K562 (cell line): ENCODE results near the gene TREX2. TPM values are rescaled to one million over a fixed set of nuclear protein-coding genes. Genes with fewer than 3 reads are reported as not detected.

Experiments used
- BCLAF1 ChIP-seq, 2 experiments: fragments of 450-650 bp in 1 of 2; IDR thresholded peaks; 2 replicates each; pipeline ENCODE4 v1.6.1; 2011 to 2017; ENCODE audit warnings: low read depth in 2 of 2, antibody characterized with exemption in 1 of 2, borderline replicate concordance in 1 of 2, low read length in 1 of 2, mild to moderate bottlenecking in 1 of 2, mixed read lengths in 1 of 2; ENCODE audit not compliant: control insufficient read depth in 1 of 2
- ETV1 ChIP-seq: fragments of 450-650 bp; conservative IDR thresholded peaks from 2 replicates; pipeline ENCODE4 v1.6.1; 2016; ENCODE audit warnings: missing genetic modification characterization, control low read depth, low read depth, missing compliant biosample characterization
- NFIC ChIP-seq: fragments of 450-650 bp; IDR thresholded peaks from 2 replicates; pipeline ENCODE4 v1.6.1; 2017; ENCODE audit warnings: mild to moderate bottlenecking, inconsistent platforms
- RBM34 ChIP-seq: fragments of 200-400 bp; formaldehyde crosslinking; IDR thresholded peaks from 2 replicates; pipeline ENCODE4 v1.6.1; 2018; ENCODE audit warnings: low read length, borderline replicate concordance; ENCODE audit not compliant: insufficient read depth
- SIN3A ChIP-seq, 2 experiments: fragments of 150-350 bp in 1 of 2; IDR thresholded peaks; 2 replicates each; pipeline ENCODE4 v1.6.1; 2011 to 2016; ENCODE audit warnings: borderline replicate concordance in 2 of 2, low read depth in 2 of 2, low read length in 2 of 2, mild to moderate bottlenecking in 2 of 2, moderate library complexity in 2 of 2; ENCODE audit not compliant: control insufficient read depth in 1 of 2
- THRB ChIP-seq: fragments of 450-650 bp; formaldehyde crosslinking; conservative IDR thresholded peaks from 2 replicates; pipeline ENCODE4 v1.4.0; 2022; ENCODE audit warnings: mild to moderate bottlenecking, missing genetic modification characterization
- WHSC1 ChIP-seq: IDR thresholded peaks from one replicate; pipeline ENCODE4 v1.6.1; 2012; ENCODE audit warnings: low read length, control low read depth, inconsistent platforms
- ZBTB17 ChIP-seq: fragments of 450-650 bp; formaldehyde crosslinking; IDR thresholded peaks from 2 replicates; pipeline ENCODE4 v1.4.0; 2020; ENCODE audit warnings: mild to moderate bottlenecking
- ZFP1 ChIP-seq: fragments of 450-650 bp; formaldehyde crosslinking; IDR thresholded peaks from 2 replicates; pipeline ENCODE4 v1.4.0; 2020; ENCODE audit warnings: mild to moderate bottlenecking, mixed read lengths
- ZNF431 ChIP-seq: sonication (generic); formaldehyde crosslinking; IDR thresholded peaks from 2 replicates; pipeline ENCODE4 v1.8.0; 2022; ENCODE audit warnings: mild to moderate bottlenecking, missing genetic modification reagents
- polyA plus RNA-seq, 8 experiments: library from polyadenylated mRNA; depleted of rRNA in 4 of 8; stranded (reverse) in 5 of 8; unstranded in 3 of 8; fragments of >200 nt; fragmentation: Nextera tagmentation in 2 of 8; fragmentation: Illumina TruSeq in 1 of 8; extraction: Ambion mirVana in 2 of 8; extraction: Trizol in 1 of 8; gene quantifications; 2 replicates each; pipeline versions ENCODE4 v1.2.1 to v1.2.3, GENCODE V29; 2011 to 2014; ENCODE audit warnings: inconsistent platforms in 1 of 8, missing spikeins in 1 of 8
- total RNA-seq, 7 experiments: library from RNA; depleted of rRNA in 6 of 7; stranded (reverse); fragments of >200 nt in 6 of 7; fragmentation: Illumina TruSeq in 2 of 7; extraction: Trizol in 2 of 7; gene quantifications; 2 replicates each; pipeline versions ENCODE4 v1.2.1 to v1.2.3, GENCODE V29; 2011 to 2021; ENCODE audit warnings: low replicate concordance in 1 of 7

The TREX2 gene
- total and polyA plus RNA-seq, 9 of the 15 experiments (the other 6 are each of a cell fraction or from before 2014, with no cell fraction given): 0.07 to 1.5 (median 0.33) TPM; not detected in 2

- no peak for TF ChIP-seq BCLAF1 (IDR thresholded peaks at IDR 0.05; ENCODE audit: borderline replicate concordance in 1 of 2, control insufficient read depth in 1 of 2, low read depth in 2 of 2, low read length in 1 of 2)
- no peak for TF ChIP-seq ZBTB17 (CRISPR knock-in tag)
- TF ChIP-seq ZNF431 (CRISPR knock-in tag): no peak
- TF ChIP-seq RBM34: no peak
- TF ChIP-seq SIN3A (IDR thresholded peaks at IDR 0.05; ENCODE audit: borderline replicate concordance in 2 of 2, control insufficient read depth in 1 of 2, low read depth in 2 of 2, low read length in 2 of 2): no peak
- TF ChIP-seq NFIC: peak; percentile 34
- 0 out of 2 replicates have a peak, but pooled peaks have one; percentile 15 for TF ChIP-seq ETV1 (tag)
- no peak for TF ChIP-seq WHSC1
- no peak for TF ChIP-seq ZFP1 (CRISPR knock-in tag)
- TF ChIP-seq THRB (CRISPR knock-in tag): no peak
These were observed 45.4 kb downstream of the TREX2 start (continued) for GRCh38 chrX:153400146-153401132.
